HepG2 (cell line): Measurements from ENCODE around the gene TBC1D24. TPM values are rescaled to one million over a fixed set of nuclear protein-coding genes. Genes with fewer than 3 reads are reported as not detected.

Experiments
- ATAC-seq: fragments of 200-7000 bp; cut with Tn5 transposase; 3 replicates; pipeline ENCODE4 v1.9.1; 2020; ENCODE audit warnings: mild to moderate bottlenecking, moderate library complexity
- BruUV-seq: library from RNA; stranded (reverse); fragments of 400-500 nt; replicated peaks from 2 replicates; lab custom pipeline; 2021; lab: Mats Ljungman, UMichigan
- CTCF ChIA-PET: fragments of 300-600 bp; formaldehyde crosslinking; extraction: SDS; loops from one replicate; lab custom pipeline; 2021; ENCODE audit warnings: low total read pairs, inconsistent platforms, low intra/inter-chr PET ratio; lab: Yijun Ruan, JAX
- POLR2A ChIA-PET: fragments of 350-600 bp; sonication (Branson Sonifier 250); formaldehyde crosslinking; loops from one replicate; lab custom pipeline; 2020; ENCODE audit warnings: antibody characterized with exemption, inconsistent platforms; lab: Yijun Ruan, JAX
- DNase-seq: peaks from one replicate; pipeline ENCODE4 v3.0.0-alpha.2; 2015; ENCODE audit warnings: low spot score
- FAIRE-seq: peaks from 3 replicates; lab custom pipeline; 2011; peaks lifted over from hg19 to GRCh38; lab: Jason Lieb, UNC
- H2AFZ ChIP-seq: one replicate; pipeline ENCODE4 v1.6.1; 2011; ENCODE audit warnings: low read length, inconsistent platforms
- H3K27ac ChIP-seq: fragments of 300-600 bp; 3 replicates; pipeline ENCODE4 v1.8.0; 2011; ENCODE audit warnings: mixed run types, mild to moderate bottlenecking, mixed read lengths, low read length, inconsistent platforms; ENCODE audit not compliant: insufficient read depth; ENCODE audit errors: extremely low read length
- H3K27me3 ChIP-seq, 2 experiments: fragments of 200-600 bp in 1 of 2; 2 replicates in 1 of 2; 3 replicates in 1 of 2; pipeline versions ENCODE4 v1.6.0 to v1.8.0; 2011; ENCODE audit warnings: low read length in 2 of 2, mild to moderate bottlenecking in 2 of 2, moderate library complexity in 2 of 2, inconsistent platforms in 1 of 2; ENCODE audit not compliant: insufficient read depth in 2 of 2, control insufficient read depth in 1 of 2
- H3K36me3 ChIP-seq, 2 experiments: fragments of 200-600 bp in 1 of 2; replicated peaks in 1 of 2; 2 replicates in 1 of 2; 3 replicates in 1 of 2; pipeline versions ENCODE4 v1.5.1 to v1.8.0; 2011; ENCODE audit warnings: low read length in 2 of 2, inconsistent platforms in 1 of 2; ENCODE audit not compliant: insufficient read depth in 2 of 2, control insufficient read depth in 1 of 2
- H3K4me1 ChIP-seq: 2 replicates; pipeline ENCODE4 v1.5.1; 2012; ENCODE audit warnings: low read length, inconsistent platforms; ENCODE audit not compliant: insufficient read depth
- H3K4me2 ChIP-seq: 2 replicates; pipeline ENCODE4 v1.6.0; 2011; ENCODE audit warnings: low read depth, low read length, inconsistent platforms
- H3K4me3 ChIP-seq, 3 experiments: fragments of 200-600 bp in 1 of 3; sonication (generic), shearing (Covaris generic) in 1 of 3; replicated peaks in 1 of 3; 2 replicates each; pipeline ENCODE4 v1.5.1; 2011 to 2016; ENCODE audit warnings: low read length in 3 of 3, inconsistent platforms in 2 of 3, low read depth in 2 of 3, mild to moderate bottlenecking in 2 of 3, control low read depth in 1 of 3, mixed read lengths in 1 of 3; ENCODE audit not compliant: insufficient read depth in 1 of 3
- H3K79me2 ChIP-seq: one replicate; pipeline ENCODE4 v1.6.1; 2011; ENCODE audit warnings: low read length, inconsistent platforms; ENCODE audit not compliant: insufficient read depth
- H3K9ac ChIP-seq: 2 replicates; pipeline ENCODE4 v1.6.0; 2011; ENCODE audit warnings: mild to moderate bottlenecking, low read depth, low read length, inconsistent platforms; ENCODE audit not compliant: insufficient read depth
- H3K9me3 ChIP-seq: 2 replicates; pipeline ENCODE4 v1.5.1; 2012; ENCODE audit warnings: mild to moderate bottlenecking, low read length
- H4K20me1 ChIP-seq: 2 replicates; pipeline ENCODE4 v1.6.0; 2011; ENCODE audit warnings: inconsistent platforms, mild to moderate bottlenecking, low read length, moderate library complexity; ENCODE audit not compliant: insufficient read depth
- DNMT1 ChIP-seq: sonication (generic); formaldehyde crosslinking; IDR thresholded peaks from 2 replicates; pipeline ENCODE4 v1.5.1; 2020; ENCODE audit warnings: mild to moderate bottlenecking, missing genetic modification reagents
- HDAC2 ChIP-seq: sonication (generic); formaldehyde crosslinking; IDR thresholded peaks from 2 replicates; pipeline ENCODE4 v1.4.0; 2020; ENCODE audit warnings: missing genetic modification reagents
- IKZF4 ChIP-seq: sonication (generic); formaldehyde crosslinking; IDR thresholded peaks from 2 replicates; pipeline ENCODE4 v1.5.1; 2020; ENCODE audit warnings: borderline replicate concordance, mild to moderate bottlenecking, low read depth, missing genetic modification reagents; ENCODE audit errors: not compliant biosample characterization
- KDM3A ChIP-seq: IDR thresholded peaks from 2 replicates; pipeline ENCODE4 v1.6.1; 2018; ENCODE audit warnings: low read depth, missing compliant biosample characterization
- MBNL3 ChIP-seq: fragments of 250-450 bp; sonication (Bioruptor Pico); conservative IDR thresholded peaks from 2 replicates; pipeline ENCODE4 v1.8.0; 2022; ENCODE audit warnings: mild to moderate bottlenecking, inconsistent platforms
- NRL ChIP-seq: sonication (generic); formaldehyde crosslinking; IDR thresholded peaks from 2 replicates; pipeline ENCODE4 v1.5.0; 2020; ENCODE audit warnings: missing genetic modification reagents, mild to moderate bottlenecking, moderate library complexity, borderline replicate concordance
- PTBP1 ChIP-seq: fragments of 200-400 bp; formaldehyde crosslinking; IDR thresholded peaks from 2 replicates; pipeline ENCODE4 v1.6.1; 2018; ENCODE audit warnings: low read length, low read depth; ENCODE audit not compliant: poor library complexity, severe bottlenecking
- TEAD2 ChIP-seq: sonication (generic); formaldehyde crosslinking; IDR thresholded peaks from 2 replicates; pipeline ENCODE4 v1.9.0; 2021; ENCODE audit warnings: missing genetic modification reagents
- TP53 ChIP-seq: sonication (generic); formaldehyde crosslinking; conservative IDR thresholded peaks from 2 replicates; pipeline ENCODE4 v1.4.0; 2020; ENCODE audit warnings: missing genetic modification reagents
- ZBED4 ChIP-seq: sonication (generic); formaldehyde crosslinking; IDR thresholded peaks from 2 replicates; pipeline ENCODE4 v1.4.0; 2020; ENCODE audit warnings: missing genetic modification reagents, borderline replicate concordance
- ZNF160 ChIP-seq: sonication (generic); formaldehyde crosslinking; IDR thresholded peaks from 2 replicates; pipeline ENCODE4 v1.8.0; 2022; ENCODE audit warnings: mild to moderate bottlenecking, inconsistent platforms, missing genetic modification reagents
- ZNF501 ChIP-seq: sonication (generic); formaldehyde crosslinking; IDR thresholded peaks from 2 replicates; pipeline ENCODE4 v1.5.1; 2020; ENCODE audit warnings: mild to moderate bottlenecking, moderate library complexity, missing genetic modification reagents
- WGBS: methylation state at CpG from one replicate; pipeline ENCODE4 v1.1.6; 2017; ENCODE audit warnings: low lambda C conversion rate; 5-methylcytosine and 5-hydroxymethylcytosine counted together
- in situ Hi-C: cut with HindIII; loops from 2 replicates; pipeline ENCODE4 v1.10.0; 2017; ENCODE audit warnings: low pct_unique_long_range_greater_than_20kb; ENCODE audit not compliant: extremely low pct_ligation_motif_present
- intact Hi-C: fragments of 100-400 bp; cut with micrococcal nuclease; formaldehyde crosslinking; loops from one replicate; pipeline ENCODE4 v1.10.0; 2022; ENCODE audit not compliant: unreplicated experiment
- polyA plus RNA-seq, 8 experiments: library from polyadenylated mRNA; depleted of rRNA in 3 of 8; stranded (reverse) in 7 of 8; unstranded in 1 of 8; fragments of >200 nt; fragmentation: Illumina TruSeq in 4 of 8; extraction: Trizol in 4 of 8; gene quantifications; 2 replicates each; pipeline versions ENCODE4 v1.2.1 to v1.2.3, GENCODE V29; 2011 to 2016; ENCODE audit warnings: low read depth in 4 of 8, missing spikeins in 1 of 8, mixed read lengths in 1 of 8; ENCODE audit not compliant: insufficient read depth in 1 of 8
- total RNA-seq, 5 experiments: library from RNA; depleted of rRNA; stranded (reverse); fragments of >200 nt; fragmentation: Illumina TruSeq; extraction: Trizol; gene quantifications; 2 replicates each; pipeline ENCODE4 v1.2.3, GENCODE V29; 2016; ENCODE audit warnings: low read depth in 1 of 5
- TF ChIP-seq, protein P1 (sequence below): sonication (generic); formaldehyde crosslinking; IDR thresholded peaks from 2 replicates; pipeline ENCODE4 v1.8.0; 2022; ENCODE audit warnings: mild to moderate bottlenecking, missing genetic modification reagents, moderate library complexity

Gene TBC1D24
- total and polyA plus RNA-seq, 2 of the 13 experiments (the other 11 are each of a cell fraction or from before 2014, with no cell fraction given) = 7.7 to 13.7 TPM

DNA sequence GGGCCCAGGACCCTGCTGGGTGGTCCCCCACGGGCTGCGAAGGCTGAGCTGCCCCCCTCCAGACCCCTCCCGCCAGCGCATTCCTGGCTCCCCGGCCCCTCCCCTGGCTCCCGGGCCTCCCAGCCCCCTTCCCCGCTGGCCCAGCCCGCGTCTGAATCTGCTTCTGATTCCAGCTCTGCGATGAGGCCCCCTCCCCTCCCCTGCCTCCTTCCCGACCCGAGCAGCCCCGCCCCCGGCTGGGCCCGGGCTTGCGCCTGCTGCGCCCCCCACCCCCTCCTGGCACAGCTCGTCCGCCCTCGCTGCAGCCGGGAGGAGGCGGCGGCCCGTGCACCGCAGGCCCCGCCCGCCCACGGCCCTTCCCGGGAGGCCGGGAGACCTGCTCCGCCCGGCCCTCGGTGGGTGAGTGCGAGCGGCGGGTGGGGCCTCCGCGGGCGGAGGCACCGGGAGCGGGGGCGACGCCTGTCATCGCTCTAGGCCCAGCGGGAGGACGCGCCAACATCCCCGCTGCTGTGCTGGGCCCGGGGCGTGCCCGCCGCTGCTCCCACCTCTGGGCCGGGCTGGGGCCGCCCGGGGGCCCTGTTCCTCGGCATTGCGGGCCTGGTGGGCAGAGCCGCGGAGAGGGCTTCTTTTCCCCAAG is 3.8 kb upstream of the TBC1D24 start, which contains the start of gene NTN3 (continued):
- TF ChIP-seq, protein P1, sequence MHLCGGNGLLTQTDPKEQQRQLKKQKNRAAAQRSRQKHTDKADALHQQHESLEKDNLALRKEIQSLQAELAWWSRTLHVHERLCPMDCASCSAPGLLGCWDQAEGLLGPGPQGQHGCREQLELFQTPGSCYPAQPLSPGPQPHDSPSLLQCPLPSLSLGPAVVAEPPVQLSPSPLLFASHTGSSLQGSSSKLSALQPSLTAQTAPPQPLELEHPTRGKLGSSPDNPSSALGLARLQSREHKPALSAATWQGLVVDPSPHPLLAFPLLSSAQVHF = 0 out of 2 replicates have a peak, but pooled peaks have one; percentile 29
- peak; percentile 8 for TF ChIP-seq IKZF4 (CRISPR knock-in tag)

GRCh38 chr16:2471653-2472487 is 3.1 kb upstream of the TBC1D24 start:
- no TSS peak for BruUV-seq
- WGBS = 14% methylated on average over 5 of the region's 61 CpGs
- FAIRE-seq (no peak), ATAC-seq (peak; percentile 31), DNase-seq (no peak)
- Histone ChIP-seq H3K9me3 (no peaks in the 10 kb centered on the region), H4K20me1 (peaks cover 9% of the 10 kb centered on the region; the same call in 1 of the 2 replicates), H3K4me3 (peak overlapping the region; percentile 4 to 85 (median 38); a peak in 5 of 6 replicates), H2AFZ (no peak overlapping the region), H3K36me3 (no peaks in the 10 kb centered on the region), H3K9ac (peak overlapping the region; percentile 7; the same call in 1 of the 2 replicates), H3K4me1 (peaks cover 64% of the 10 kb centered on the region), H3K79me2 (no peaks in the 10 kb centered on the region), H3K27me3 (peaks cover 8 to 25% of the 10 kb centered on the region in 2 experiments), H3K27ac (no peak overlapping the region), H3K4me2 (peak overlapping the region; percentile 89)
- intact Hi-C loops (loop anchor here (5.0 kb wide), 1 partner anchor 40 kb away; no protein-coding TSS in a partner anchor), in situ Hi-C loops (no loop called here)
- ChIA-PET CTCF (no interaction called here), POLR2A (interaction anchor here (1.4 kb wide), 1 partner anchor 12 kb away, joined by 4 read pairs; the partner anchor contains the start of gene TEDC2)
- TF ChIP-seq NRL = no peak
- TF ChIP-seq KDM3A (CRISPR knock-in tag) = no peak
- TF ChIP-seq ZBED4 (CRISPR knock-in tag) = peak; percentile 75; the same call in 1 of the 2 replicates
- TF ChIP-seq ZNF501 (CRISPR knock-in tag) = 0 out of 2 replicates have a peak, but pooled peaks have one; percentile 38
- no peak for TF ChIP-seq MBNL3 (CRISPR knock-in tag)
- TF ChIP-seq DNMT1 (CRISPR knock-in tag) = no peak
- TF ChIP-seq TEAD2 (CRISPR knock-in tag) = no peak
- TF ChIP-seq PTBP1 = no peak
- peak; percentile 31; the same call in 1 of the 2 replicates for TF ChIP-seq HDAC2 (CRISPR knock-in tag)
- no peak for TF ChIP-seq TP53 (CRISPR knock-in tag)
- TF ChIP-seq ZNF160 = no peak
